GM13976 (cell line): ENCODE results near the gene ARHGAP10.
A peak's percentile ranks its signal among the peaks of the same experiment; 100 is the strongest.
"Not testable (repeated sequence)": the region's sequence is repeated elsewhere in the genome, so short reads cannot be mapped to it uniquely, and the experiment has no call there.

ENCODE experiments used
- DNase-seq: peaks from one replicate; pipeline ENCODE4 v3.0.0; 2012; ENCODE audit warnings: low spot score
- CTCF ChIP-seq: IDR thresholded peaks from 2 replicates; pipeline ENCODE4 v1.5.1; 2012; ENCODE audit warnings: borderline replicate concordance, mild to moderate bottlenecking; ENCODE audit not compliant: insufficient read depth; ENCODE audit errors: extremely low read depth, missing control alignments, control extremely low read depth
- in situ Hi-C: fragments of 300-500 bp; cut with MboI; formaldehyde crosslinking; loops from one replicate; pipeline ENCODE4 v1.12.0; 2022; ENCODE audit warnings: low sequenced_read_pairs, mixed read lengths, inconsistent platforms; ENCODE audit not compliant: unreplicated experiment

The ARHGAP10 gene

GRCh38 chr4:148081267-148081666, 349.4 kb downstream of the ARHGAP10 start:
- in situ Hi-C loops: no loop called here
- no peak for TF ChIP-seq CTCF

DNA sequence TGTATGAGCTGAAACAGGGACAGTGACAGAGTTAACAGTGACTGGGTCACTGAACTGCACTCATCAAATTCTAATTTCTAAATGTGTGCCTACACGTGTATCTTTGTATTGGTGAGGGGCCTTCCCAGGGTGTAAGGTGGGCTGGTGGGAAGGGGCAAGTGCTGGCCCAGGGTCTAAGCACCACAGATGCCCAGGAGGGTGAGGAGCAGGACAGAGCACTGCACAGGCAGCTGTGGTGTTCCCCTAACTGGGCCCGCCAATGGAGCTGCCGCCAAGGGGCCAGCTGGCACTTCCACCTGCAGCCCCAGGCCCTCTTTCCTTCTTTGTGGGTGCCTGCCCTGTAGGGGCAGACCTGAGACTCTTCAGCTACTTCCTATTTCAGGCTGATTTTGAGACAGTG, 349.9 kb downstream of the ARHGAP10 start:
- in situ Hi-C loops: no loop called here
- no peak for TF ChIP-seq CTCF
- no peak for DNase-seq

More at GRCh38 chr4:148081267-148081666, 349.4 kb downstream of the ARHGAP10 start:
- no peak for DNase-seq

GRCh38 chr4:148083073-148083472, 351.2 kb downstream of the ARHGAP10 start:
- DNase-seq: not testable (repeated sequence)

DNA sequence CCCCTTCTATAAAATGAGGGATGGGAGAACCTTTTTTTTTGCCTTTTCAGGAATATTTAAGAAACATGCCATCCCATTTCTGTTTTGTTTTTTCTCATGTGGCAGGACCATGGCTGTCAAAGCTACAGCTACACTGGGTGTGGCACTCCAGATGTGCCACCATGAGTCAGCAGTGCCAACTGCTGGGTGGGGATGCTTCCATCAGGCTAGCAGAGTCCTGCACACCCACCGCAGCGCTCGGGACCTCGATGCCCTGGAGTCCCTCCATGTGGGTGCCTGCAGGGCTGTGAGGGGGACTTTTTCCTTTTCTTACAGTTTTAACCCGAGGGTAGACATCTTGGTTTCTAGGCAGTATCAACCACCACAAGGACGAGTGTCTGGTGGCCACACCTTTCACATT, 357.7 kb downstream of the ARHGAP10 start:
- TF ChIP-seq CTCF: no peak
- in situ Hi-C loops: no loop called here
- DNase-seq: no peak

More at GRCh38 chr4:148083073-148083472, 351.2 kb downstream of the ARHGAP10 start:
- in situ Hi-C loops: not testable (repeated sequence)

- in situ Hi-C loops: no loop called here
- no peak for TF ChIP-seq CTCF
- DNase-seq: no peak
Measured at GRCh38 chr4:148090029-148090428, 358.1 kb downstream of the ARHGAP10 start.

GRCh38 chr4:148090503-148091476, 358.9 kb downstream of the ARHGAP10 start:
- in situ Hi-C loops: no loop called here
- TF ChIP-seq CTCF: no peak
- DNase-seq: peak; percentile 17

GRCh38 chr4:148091896-148092295, 360.0 kb downstream of the ARHGAP10 start:
- DNase-seq: no peak
- in situ Hi-C loops: no loop called here
- no peak for TF ChIP-seq CTCF
